Esophagus squamous epithelium (tissue), 5 donors: Measurements from ENCODE around the gene RNF223. TPM values are rescaled to one million over a fixed set of nuclear protein-coding genes. Genes with fewer than 3 reads are reported as not detected.
"Not testable (repeated sequence)": the region's sequence is repeated elsewhere in the genome, so short reads cannot be mapped to it uniquely, and the experiment has no call there.

Experiments used
- DNase-seq: peaks from one replicate; lab custom pipeline; 2025; lab: John Stamatoyannopoulos, UW
- H3K27ac ChIP-seq, 4 donors: fragments of 200-600 bp; sonication (generic); one replicate each; pipeline ENCODE4 v1.5.1; 2016 to 2019; ENCODE audit warnings: mild to moderate bottlenecking in 1 of 4
- H3K27me3 ChIP-seq, 4 donors: fragments of 200-600 bp; sonication (generic); 1 replicate in 3 of 4; 2 replicates in 1 of 4; pipeline versions ENCODE4 v1.5.1 to v1.6.0; 2017 to 2021; ENCODE audit warnings: antibody characterized with exemption in 1 of 4
- H3K36me3 ChIP-seq, 3 donors: fragments of 200-600 bp; sonication (generic); one replicate each; pipeline ENCODE4 v1.5.1; 2016 to 2019
- H3K4me1 ChIP-seq, 3 donors: fragments of 200-600 bp; sonication (generic); one replicate each; pipeline ENCODE4 v1.5.1; 2017 to 2019
- H3K4me3 ChIP-seq, 4 donors: fragments of 200-600 bp; sonication (generic); 1 replicate in 3 of 4; 2 replicates in 1 of 4; pipeline ENCODE4 v1.5.1; 2016 to 2019; ENCODE audit warnings: mild to moderate bottlenecking in 2 of 4, moderate library complexity in 1 of 4
- H3K9me3 ChIP-seq, 3 donors: fragments of 200-600 bp; sonication (generic); one replicate each; pipeline ENCODE4 v1.5.1; 2016 to 2019
- CTCF ChIP-seq, 6 experiments: fragments of 450-650 bp in 4 of 6; fragments of 200-600 bp in 2 of 6; sonication (generic) in 2 of 6; IDR thresholded peaks; one replicate each; pipeline ENCODE4 v1.5.1; 2016 to 2019; ENCODE audit warnings: antibody characterized with exemption in 6 of 6, mild to moderate bottlenecking in 4 of 6, moderate library complexity in 4 of 6
- POLR2A ChIP-seq, 4 donors: fragments of 450-650 bp; IDR thresholded peaks; one replicate each; pipeline ENCODE4 v1.6.1; 2017; ENCODE audit warnings: antibody characterized with exemption in 4 of 4, mild to moderate bottlenecking in 4 of 4, moderate library complexity in 3 of 4
- WGBS, 2 donors: methylation state at CpG; one replicate each; pipeline ENCODE4 v1.1.5; 2018; 5-methylcytosine and 5-hydroxymethylcytosine counted together
- intact Hi-C: fragments of 100-400 bp; cut with DNase I; formaldehyde crosslinking; loops from one replicate; pipeline ENCODE4 v1.15.0; 2022
- total RNA-seq, 4 donors: library from RNA; depleted of rRNA; stranded (reverse); fragments of >200 nt; gene quantifications; one replicate each; pipeline ENCODE4 v1.1.0, GENCODE V29; 2016
- donor health status: DM: yes; HTN: yes; CAD: no.

The RNF223 gene
- total RNA-seq, 4 donors from 2014 or later, result 11.8 to 25.3 (median 12.3) TPM

- WGBS, 2 donors, result 80 to 96% methylated on average over 1 to 4 of the region's 11 CpGs
- Histone ChIP-seq H3K36me3 (peaks cover 0 to 11% (median 0%) of the 10 kb centered on the region in 3 donors), H3K4me1 (peaks cover 15 to 42% (median 17%) of the 10 kb centered on the region in 3 donors), H3K4me3 (no peak overlapping the region), H3K27ac (no peak overlapping the region), H3K9me3 (no peaks in the 10 kb centered on the region), H3K27me3 (peaks cover 0 to 50% (median 0%) of the 10 kb centered on the region in 4 donors)
- intact Hi-C loops, result loop anchor here (10.0 kb wide), 2 partner anchors 83 to 263 kb away; partner anchors contain the start of gene C1orf159
- no peak for TF ChIP-seq CTCF (IDR thresholded peaks at IDR 0.05)
- TF ChIP-seq POLR2A (IDR thresholded peaks at IDR 0.05), result no peak
- no peak for DNase-seq
These were observed 42.4 kb downstream of the RNF223 start for GRCh38 chr1:1031659-1032235.

GRCh38 chr1:1030867-1031658 lies 43.0 kb downstream of the RNF223 start:
- not testable (repeated sequence) for DNase-seq, H3K4me3 ChIP-seq, H3K9me3 ChIP-seq, H3K27ac ChIP-seq
- 76 to 79% methylated on average over 4 to 5 of the region's 7 CpGs for WGBS, 2 donors
- H3K27me3 ChIP-seq, result peaks cover 0 to 45% (median 0%) of the 10 kb centered on the region in 4 donors
- intact Hi-C loops, result loop anchor here (10.0 kb wide), 2 partner anchors 84 to 264 kb away; partner anchors contain the start of gene C1orf159
- peaks cover 17 to 45% (median 21%) of the 10 kb centered on the region in 3 donors for H3K4me1 ChIP-seq
- H3K36me3 ChIP-seq, result peaks cover 0 to 11% (median 0%) of the 10 kb centered on the region in 3 donors

GRCh38 chr1:1027791-1028190 lies 46.3 kb downstream of the RNF223 start:
- DNase-seq, result no peak
- WGBS, 2 donors, result 78 to 87% methylated on average over 3 to 9 of the region's 17 CpGs

GRCh38 chr1:1026599-1027413 lies 47.3 kb downstream of the RNF223 start:
- DNase-seq, result no peak

More at GRCh38 chr1:1027791-1028190, 46.3 kb downstream of the RNF223 start:
- Histone ChIP-seq H3K4me1 (peaks cover 17 to 58% (median 38%) of the 10 kb centered on the region in 3 donors), H3K36me3 (peaks cover 0 to 6% (median 0%) of the 10 kb centered on the region in 3 donors), H3K9me3 (no peaks in the 10 kb centered on the region), H3K4me3 (no peak overlapping the region), H3K27me3 (peaks cover 0 to 16% (median 0%) of the 10 kb centered on the region in 4 donors), H3K27ac (no peak overlapping the region)
- TF ChIP-seq POLR2A (IDR thresholded peaks at IDR 0.05) (no peak), CTCF (IDR thresholded peaks at IDR 0.05) (no peak)
- intact Hi-C loops, result no loop called here

More at GRCh38 chr1:1026599-1027413, 47.3 kb downstream of the RNF223 start:
- no peak for TF ChIP-seq POLR2A (IDR thresholded peaks at IDR 0.05)
- TF ChIP-seq CTCF (IDR thresholded peaks at IDR 0.05), result no peak
- intact Hi-C loops, result no loop called here
- Histone ChIP-seq H3K27ac (no peak overlapping the region), H3K9me3 (no peaks in the 10 kb centered on the region), H3K27me3 (peaks cover 0 to 6% (median 0%) of the 10 kb centered on the region in 4 donors), H3K4me1 (peaks cover 14 to 58% (median 35%) of the 10 kb centered on the region in 3 donors), H3K36me3 (peaks cover 0 to 6% (median 0%) of the 10 kb centered on the region in 3 donors), H3K4me3 (no peak overlapping the region)
- 50 to 63% methylated on average over 2 to 10 of the region's 21 CpGs for WGBS, 2 donors
